IMR-90 (cell line): ENCODE data around the gene GJC2. TPM values are rescaled to one million over a fixed set of nuclear protein-coding genes. Genes with fewer than 3 reads are reported as not detected.

Source experiments
- ATAC-seq: fragments of 200-7000 bp; cut with Tn5 transposase; 2 replicates; pipeline ENCODE4 v1.9.1; 2020; ENCODE audit warnings: low read depth, mild to moderate bottlenecking, moderate library complexity
- BruUV-seq: library from RNA; stranded (reverse); fragments of 400-500 nt; replicated peaks from 2 replicates; lab custom pipeline; 2021; lab: Mats Ljungman, UMichigan
- CTCF ChIA-PET: fragments of 300-600 bp; formaldehyde crosslinking; extraction: SDS; loops from one replicate; lab custom pipeline; 2021; ENCODE audit warnings: antibody characterized with exemption; lab: Yijun Ruan, JAX
- POLR2A ChIA-PET: fragments of 300-600 bp; sonication (Branson Sonifier 250); formaldehyde crosslinking; loops from one replicate; lab custom pipeline; 2022; ENCODE audit warnings: antibody characterized with exemption; ENCODE audit not compliant: unreplicated experiment; lab: Charles Lee
- DNase-seq: peaks from one replicate; pipeline ENCODE4 v3.0.0; 2013
- H2AFZ ChIP-seq: replicated peaks from 2 replicates; pipeline ENCODE3; 2013; ENCODE audit warnings: low read length, mild to moderate bottlenecking; ENCODE audit not compliant: poor library complexity
- H2AK5ac ChIP-seq: 2 replicates; pipeline ENCODE4 v1.6.1; 2013; ENCODE audit warnings: low read depth, low read length, inconsistent platforms
- H2AK9ac ChIP-seq: replicated peaks from 2 replicates; pipeline ENCODE3; 2013; ENCODE audit warnings: mild to moderate bottlenecking, low read depth, low read length, moderate library complexity; ENCODE audit not compliant: poor library complexity
- H2BK120ac ChIP-seq: 2 replicates; pipeline ENCODE4 v1.6.1; 2013; ENCODE audit warnings: low read depth, low read length, inconsistent platforms
- H2BK15ac ChIP-seq: 3 replicates; pipeline ENCODE4 v1.6.1; 2013; ENCODE audit warnings: low read depth, low read length, inconsistent platforms
- H2BK20ac ChIP-seq: 2 replicates; pipeline ENCODE4 v1.6.1; 2013; ENCODE audit warnings: low read depth, mild to moderate bottlenecking, inconsistent platforms, low read length, moderate library complexity
- H2BK5ac ChIP-seq: 2 replicates; pipeline ENCODE4 v1.6.1; 2013; ENCODE audit warnings: mild to moderate bottlenecking, low read depth, low read length, inconsistent platforms; ENCODE audit not compliant: poor library complexity, severe bottlenecking
- H3K14ac ChIP-seq: replicated peaks from 2 replicates; pipeline ENCODE4 v1.6.1; 2013; ENCODE audit warnings: low read depth, low read length, inconsistent platforms
- H3K18ac ChIP-seq: 2 replicates; pipeline ENCODE4 v1.6.1; 2013; ENCODE audit warnings: low read depth, low read length, control low read depth
- H3K23ac ChIP-seq: 2 replicates; pipeline ENCODE4 v1.6.1; 2013; ENCODE audit warnings: low read depth, low read length, inconsistent platforms
- H3K27ac ChIP-seq: 2 replicates; pipeline ENCODE4 v1.5.1; 2013; ENCODE audit warnings: mild to moderate bottlenecking, control low read depth, low read length; ENCODE audit not compliant: insufficient read depth
- H3K27me3 ChIP-seq: 2 replicates; pipeline ENCODE4 v1.6.1; 2013; ENCODE audit warnings: low read length; ENCODE audit not compliant: control insufficient read depth, insufficient read depth
- H3K36me3 ChIP-seq: 2 replicates; pipeline ENCODE4 v1.6.1; 2013; ENCODE audit warnings: low read length, mixed read lengths; ENCODE audit not compliant: control insufficient read depth, insufficient read depth
- H3K4ac ChIP-seq: 2 replicates; pipeline ENCODE4 v1.6.1; 2013; ENCODE audit warnings: low read depth, low read length, inconsistent platforms
- H3K4me1 ChIP-seq: 2 replicates; pipeline ENCODE4 v1.6.1; 2013; ENCODE audit warnings: low read length, mixed read lengths; ENCODE audit not compliant: control insufficient read depth, insufficient read depth
- H3K4me2 ChIP-seq: 2 replicates; pipeline ENCODE4 v1.6.1; 2013; ENCODE audit warnings: low read depth, mild to moderate bottlenecking, control low read depth, low read length, moderate library complexity
- H3K4me3 ChIP-seq: 2 replicates; pipeline ENCODE4 v1.5.1; 2013; ENCODE audit warnings: low read depth, mild to moderate bottlenecking, control low read depth, low read length, moderate library complexity; ENCODE audit not compliant: insufficient read depth
- H3K56ac ChIP-seq: 2 replicates; pipeline ENCODE4 v1.6.1; 2013; ENCODE audit warnings: low read length, inconsistent platforms; ENCODE audit not compliant: insufficient read depth; ENCODE audit errors: extremely low read depth
- H3K79me1 ChIP-seq, 2 experiments: 2 replicates each; pipeline ENCODE4 v1.6.1; 2013; ENCODE audit warnings: low read length in 2 of 2, inconsistent platforms in 1 of 2, low read depth in 1 of 2
- H3K9ac ChIP-seq: 2 replicates; pipeline ENCODE4 v1.6.1; 2013; ENCODE audit warnings: low read depth, low read length, control low read depth
- H3K9me1 ChIP-seq: 2 replicates; pipeline ENCODE4 v1.6.1; 2013; ENCODE audit warnings: low read length, inconsistent platforms; ENCODE audit not compliant: insufficient read depth
- H3K9me3 ChIP-seq: 2 replicates; pipeline ENCODE4 v1.6.1; 2013; ENCODE audit warnings: low read length; ENCODE audit not compliant: control insufficient read depth, insufficient read depth
- H4K20me1 ChIP-seq: 2 replicates; pipeline ENCODE4 v1.6.1; 2013; ENCODE audit warnings: low read length, inconsistent platforms; ENCODE audit not compliant: insufficient read depth
- H4K5ac ChIP-seq: 2 replicates; pipeline ENCODE4 v1.6.1; 2013; ENCODE audit warnings: mild to moderate bottlenecking, low read depth, low read length, control low read depth
- H4K8ac ChIP-seq, 2 experiments: 2 replicates each; pipeline ENCODE4 v1.6.1; 2013; ENCODE audit warnings: low read depth in 2 of 2, low read length in 2 of 2, control low read depth in 1 of 2, inconsistent platforms in 1 of 2
- H4K91ac ChIP-seq: 2 replicates; pipeline ENCODE4 v1.6.1; 2013; ENCODE audit warnings: low read depth, low read length, inconsistent platforms; ENCODE audit not compliant: insufficient read depth
- CEBPB ChIP-seq: IDR thresholded peaks from 2 replicates; pipeline ENCODE4 v1.6.1; 2012; ENCODE audit warnings: low read depth, low read length, improper control_type of control experiment
- CHD1 ChIP-seq: IDR thresholded peaks from 2 replicates; pipeline ENCODE4 v1.6.1; 2012; ENCODE audit warnings: low read depth, low read length, improper control_type of control experiment
- MXI1 ChIP-seq: IDR thresholded peaks from 2 replicates; pipeline ENCODE4 v1.6.1; 2012; ENCODE audit warnings: low read depth, mild to moderate bottlenecking, low read length, moderate library complexity, borderline replicate concordance
- POLR2A ChIP-seq: IDR thresholded peaks from 2 replicates; pipeline ENCODE4 v1.6.1; 2012; ENCODE audit warnings: mild to moderate bottlenecking, low read depth, low read length
- RFX5 ChIP-seq: IDR thresholded peaks from 2 replicates; pipeline ENCODE4 v1.8.0; 2012; ENCODE audit warnings: low read depth, mild to moderate bottlenecking, low read length, moderate library complexity
- WGBS, 2 experiments: methylation state at CpG; one replicate each; pipeline versions ENCODE4 v1.1.5 to v1.1.7; 2013; ENCODE audit warnings: missing lambda C conversion rate in 2 of 2; ENCODE audit not compliant: insufficient read length in 1 of 2; ENCODE audit errors: extremely low coverage in 2 of 2; 5-methylcytosine and 5-hydroxymethylcytosine counted together
- dilution Hi-C: fragments of 300-500 bp; cut with HindIII; formaldehyde crosslinking; loops from one replicate; pipeline ENCODE4 v1.14.3; 2018; ENCODE audit warnings: low sequenced_read_pairs; ENCODE audit not compliant: unreplicated experiment
- in situ Hi-C: fragments of 300-500 bp; cut with MboI; formaldehyde crosslinking; loops from 3 replicates; pipeline ENCODE4 v1.14.3; 2019; ENCODE audit warnings: low sequenced_read_pairs, inconsistent platforms, mixed read lengths
- intact Hi-C: fragments of 100-400 bp; cut with micrococcal nuclease; formaldehyde crosslinking; loops from 2 replicates; pipeline ENCODE4 v1.10.0; 2022
- polyA plus RNA-seq, 3 experiments: library from polyadenylated mRNA; depleted of rRNA; stranded (reverse); fragments of >200 nt; gene quantifications; 2 replicates each; pipeline ENCODE4 v1.2.3, GENCODE V29; 2012; ENCODE audit warnings: low replicate concordance in 1 of 3
- total RNA-seq: library from RNA; depleted of rRNA; stranded (reverse); fragments of >200 nt; gene quantifications from 2 replicates; pipeline ENCODE4 v1.2.3, GENCODE V29; 2012

The GJC2 gene
- total and polyA plus RNA-seq, 2 of the 4 experiments (the other 2 are of a cell fraction), result 1.1 to 1.7 TPM

- ChIA-PET POLR2A (no interaction called here), CTCF (interaction anchor here (1.3 kb wide), 1 partner anchor 149 kb away, joined by 3 read pairs; no protein-coding TSS in a partner anchor)
- H3K14ac ChIP-seq, result no peak overlapping the region; the same call in 1 of the 2 replicates
- H3K4me2 ChIP-seq, result no peak overlapping the region; the same call in 1 of the 2 replicates
- no TSS peak for BruUV-seq
- 71% methylated on average over 3 of the region's 8 CpGs; no CpG with 5 or more reads in 1 of the 2 experiments for WGBS, 2 experiments
- H4K8ac ChIP-seq, result peak overlapping the region; percentile 70 to 80
- no peak overlapping the region; the same call in 2 of the 3 replicates for H2BK15ac ChIP-seq
- peak overlapping the region; percentile 67 for H2AK5ac ChIP-seq
- ATAC-seq, result no peak
- no peak overlapping the region for H2BK20ac ChIP-seq
- in situ Hi-C loops, result no loop called here
- H3K9me1 ChIP-seq, result peaks cover 8% of the 10 kb centered on the region
- DNase-seq, result no peak
- no peaks in the 10 kb centered on the region for H3K27me3 ChIP-seq
- dilution Hi-C loops, result no loop called here
- no peaks in the 10 kb centered on the region for H3K9me3 ChIP-seq
- TF ChIP-seq MXI1, result no peak
- TF ChIP-seq RFX5, result no peak
- no peak for TF ChIP-seq CHD1
- TF ChIP-seq POLR2A, result no peak
- no peak for TF ChIP-seq CEBPB
- H2BK120ac ChIP-seq, result no peak overlapping the region; the same call in 1 of the 2 replicates
- peaks cover 23% of the 10 kb centered on the region for H3K4me1 ChIP-seq
- H4K91ac ChIP-seq, result peak overlapping the region; percentile 45
- peaks cover 9 to 60% of the 10 kb centered on the region in 2 experiments for H3K79me1 ChIP-seq
- peak overlapping the region; percentile 70 for H3K4ac ChIP-seq
- peak overlapping the region; percentile 50 for H2AFZ ChIP-seq
- no peak overlapping the region; the same call in 1 of the 2 replicates for H3K18ac ChIP-seq
- intact Hi-C loops, result no loop called here
- peak overlapping the region; percentile 86 for H3K27ac ChIP-seq
- H3K23ac ChIP-seq, result no peak overlapping the region
- H2AK9ac ChIP-seq, result peak overlapping the region; percentile 95
- no peak overlapping the region for H3K4me3 ChIP-seq
- H3K56ac ChIP-seq, result 0 out of 2 replicates have a peak overlapping the region, but pooled peaks have one; percentile 26
- H2BK5ac ChIP-seq, result peak overlapping the region; percentile 89
- H3K9ac ChIP-seq, result peak overlapping the region; percentile 21; the same call in 1 of the 2 replicates
- H3K36me3 ChIP-seq, result peaks cover 10% of the 10 kb centered on the region
- H4K20me1 ChIP-seq, result peaks cover 39% of the 10 kb centered on the region
- H4K5ac ChIP-seq, result no peak overlapping the region; the same call in 1 of the 2 replicates
Observed at GRCh38 chr1:228148935-228149405, 760 bp upstream of the GJC2 start.
